HG03378 (cell line): ENCODE measurements around the gene NR6A1.

Source experiments
- ATAC-seq: cut with Tn5 transposase; IDR thresholded peaks from one replicate; pipeline ENCODE4 v1.9.1; 2021; ENCODE audit warnings: mild to moderate bottlenecking, moderate library complexity; ENCODE audit not compliant: unreplicated experiment

The NR6A1 gene

DNA sequence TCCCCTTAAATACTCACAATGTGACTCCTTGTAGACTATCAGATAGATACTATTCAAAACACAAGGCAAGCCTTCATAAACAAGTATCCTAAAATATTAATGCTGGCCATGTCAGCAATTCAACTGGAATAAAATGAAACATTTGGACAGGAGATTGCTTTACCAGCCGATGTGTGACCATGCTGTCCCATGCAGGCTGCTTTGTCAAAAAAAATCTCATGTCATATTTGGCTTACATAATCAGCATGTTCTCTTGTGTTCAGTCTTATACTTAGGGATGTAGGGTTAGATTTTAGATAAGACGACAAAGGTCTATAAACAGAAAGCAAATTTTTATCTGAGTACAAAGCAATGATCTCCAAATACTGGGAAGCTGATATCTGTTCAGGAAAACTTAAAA lies 108.5 kb downstream of the NR6A1 start:
- ATAC-seq = no peak

DNA sequence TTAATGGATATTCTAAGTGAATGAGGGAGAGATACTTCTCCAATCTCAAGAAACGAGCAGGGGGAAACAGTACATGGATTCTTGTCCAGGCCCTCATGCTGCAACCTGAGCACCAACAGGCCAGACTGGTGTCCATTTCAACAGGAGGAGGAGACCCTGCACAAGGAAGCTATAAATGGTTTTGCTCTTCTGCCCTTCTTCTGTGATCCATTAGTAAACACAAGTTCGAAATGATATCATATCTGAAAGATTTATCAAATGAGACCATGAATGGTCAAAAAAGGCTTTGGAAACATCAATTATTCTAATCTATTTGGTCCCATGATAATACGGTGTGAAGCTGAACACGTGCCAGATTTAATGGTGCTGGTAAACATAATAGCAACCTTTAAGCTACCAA lies 109.8 kb downstream of the NR6A1 start:
- no peak for ATAC-seq

DNA sequence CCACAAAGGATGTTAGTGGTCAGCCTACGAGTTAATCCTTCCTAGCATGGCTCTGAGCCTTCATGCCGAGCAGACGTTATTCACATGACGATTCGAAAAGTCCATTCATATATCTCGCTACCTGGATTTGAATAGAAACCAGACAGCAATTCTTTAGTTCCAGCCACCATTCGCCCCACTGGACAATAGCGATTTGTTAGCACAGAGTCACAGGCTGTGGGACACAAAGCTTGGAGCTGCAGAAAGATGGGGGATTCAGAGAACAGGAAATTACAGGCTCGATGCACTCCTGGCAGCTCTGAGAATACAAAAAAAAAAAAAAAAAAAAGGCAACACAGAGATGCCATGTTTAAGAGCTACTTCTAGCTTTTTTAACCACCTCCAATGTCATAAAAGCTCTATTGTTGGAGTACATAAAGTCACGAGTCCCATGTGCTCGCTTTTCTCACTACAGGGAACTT lies 110.7 kb downstream of the NR6A1 start:
- no peak for ATAC-seq

DNA sequence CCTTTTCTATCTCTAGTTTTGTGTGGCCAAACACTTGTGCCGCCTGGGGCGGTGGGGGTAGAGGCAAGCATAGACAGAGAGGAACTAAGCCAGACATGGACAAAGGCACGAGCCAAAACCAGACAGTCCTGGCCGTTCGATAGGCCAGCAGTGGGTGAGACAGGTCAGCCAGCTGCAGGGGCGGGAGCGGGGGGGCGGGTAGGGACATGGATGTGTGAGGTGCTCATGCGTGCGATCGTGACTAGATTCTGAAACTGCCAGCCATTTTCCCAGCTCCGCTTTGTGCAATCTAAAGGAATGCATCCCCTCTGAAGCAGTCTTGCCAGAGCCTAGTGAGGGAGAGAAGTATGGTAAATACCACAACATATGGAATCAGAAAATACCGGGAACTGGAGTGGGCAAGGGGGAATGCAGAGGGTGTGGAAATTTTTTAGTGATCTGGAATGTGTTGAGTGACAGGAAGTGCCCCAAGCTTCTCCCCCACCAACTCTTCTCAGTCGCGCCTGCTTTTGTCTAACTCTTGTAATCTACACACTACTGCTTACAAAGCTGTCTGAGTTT lies 111.9 kb downstream of the NR6A1 start:
- peak; percentile 44 for ATAC-seq

DNA sequence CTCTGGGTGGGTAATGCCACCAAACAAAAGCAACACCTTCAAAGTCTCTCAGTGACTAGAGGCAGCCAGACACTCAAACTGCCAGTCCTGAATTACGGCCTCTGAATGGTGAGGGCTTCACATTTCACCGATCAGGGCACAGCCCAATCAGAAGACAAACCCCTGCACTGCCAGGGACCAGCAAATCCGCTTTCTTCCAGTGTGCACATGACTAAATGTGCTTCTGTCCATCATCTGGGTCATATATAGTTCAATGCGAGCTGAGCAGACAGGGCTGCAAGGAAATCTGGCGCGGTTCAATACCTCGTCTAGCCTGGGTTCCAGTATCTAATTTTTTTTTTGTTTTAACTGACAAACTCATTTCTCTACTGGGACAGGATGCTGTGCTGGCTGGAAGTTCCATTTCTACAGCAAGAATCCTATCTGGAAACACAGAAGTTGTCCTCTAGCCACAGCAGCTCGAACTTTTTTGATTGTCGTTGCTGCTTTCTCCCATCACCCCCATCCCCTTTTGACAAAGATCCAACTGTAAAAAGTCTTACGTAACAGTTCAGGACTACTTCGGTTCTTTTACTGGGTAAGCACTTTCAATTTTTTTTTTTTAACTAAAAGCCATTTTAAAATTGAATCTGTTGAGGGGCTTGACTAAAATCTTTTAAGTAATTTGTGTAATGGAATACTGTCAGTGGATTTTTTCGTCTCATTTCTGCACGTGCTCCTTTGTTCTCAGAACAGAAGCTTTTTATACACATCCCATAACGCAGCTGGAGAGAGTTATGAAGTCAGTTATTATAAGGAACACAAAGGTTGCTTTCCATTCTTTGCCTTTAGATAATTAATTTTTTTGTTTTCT lies 112.7 kb downstream of the NR6A1 start:
- ATAC-seq = peak; percentile 86

DNA sequence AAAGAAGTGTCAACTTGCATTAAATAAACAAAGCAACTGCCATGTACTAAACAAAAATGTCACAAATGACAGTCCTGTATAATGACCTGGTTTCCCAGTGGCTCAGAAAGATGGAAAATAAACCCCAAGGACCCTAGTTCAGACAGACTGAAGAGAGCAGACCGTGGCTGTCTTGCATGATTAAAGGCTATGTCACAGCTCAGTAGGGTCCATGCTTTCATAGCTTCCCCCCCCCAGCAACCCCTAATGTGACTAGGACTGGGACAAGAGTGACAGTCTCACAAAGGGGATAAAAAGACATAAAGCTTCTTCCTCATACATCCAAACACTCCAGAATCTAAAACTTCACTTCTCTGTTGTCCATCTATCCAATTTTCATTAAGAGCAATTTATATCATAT lies 113.6 kb downstream of the NR6A1 start:
- no peak for ATAC-seq

DNA sequence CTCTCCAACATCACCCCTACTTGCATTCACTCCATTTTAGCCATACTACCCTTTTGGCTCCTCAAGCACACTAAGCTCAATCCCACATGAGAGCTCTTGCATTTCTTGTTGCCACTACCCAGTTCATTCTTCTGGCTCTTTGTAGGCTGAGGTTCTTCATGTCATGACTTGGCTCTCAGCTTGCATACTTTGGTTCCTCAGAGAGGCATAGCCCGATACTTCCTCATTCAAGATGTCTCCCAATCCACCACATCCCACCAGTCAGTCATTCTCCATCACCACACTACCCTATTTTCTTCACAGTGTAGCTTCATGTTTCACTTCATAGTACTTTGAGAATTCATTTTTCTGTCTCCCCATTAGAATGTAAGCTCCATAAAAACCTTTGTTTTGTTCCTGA lies 116.7 kb downstream of the NR6A1 start:
- no peak for ATAC-seq

DNA sequence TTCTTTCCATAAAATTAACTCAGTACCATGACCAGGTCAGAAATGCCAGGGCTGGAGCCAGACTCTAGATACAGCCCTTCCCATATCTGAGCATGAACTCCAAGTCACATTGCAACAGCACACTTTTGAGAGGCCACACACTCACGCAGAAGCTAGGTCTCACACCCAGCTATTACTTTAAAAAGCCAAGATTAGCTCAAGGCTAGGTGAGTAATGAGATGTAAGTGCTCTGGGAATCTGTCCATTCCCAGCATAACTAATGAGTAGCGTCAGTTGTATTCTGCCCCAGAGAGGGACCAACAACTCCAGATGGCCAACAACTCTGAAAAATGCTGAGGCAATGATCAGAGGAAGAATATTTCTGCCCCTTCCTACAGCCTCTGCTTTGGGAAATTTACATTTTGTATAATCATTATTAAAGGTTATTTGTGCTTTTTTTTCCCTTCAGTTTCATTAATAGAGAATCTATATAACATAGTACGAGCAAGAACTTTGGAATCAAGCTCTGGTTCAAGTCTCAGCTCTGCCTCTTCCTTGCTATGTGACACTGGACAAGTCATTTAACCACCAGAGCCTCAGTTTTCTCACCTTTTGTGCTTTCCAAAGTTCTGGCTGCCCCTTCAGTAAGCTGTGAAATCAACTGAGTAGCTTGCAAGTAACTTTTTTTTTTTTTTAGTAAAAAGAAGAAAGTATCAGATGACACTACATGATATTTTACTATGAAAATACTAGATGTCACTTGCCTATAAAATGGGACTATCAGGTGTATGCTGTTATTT lies 118.3 kb downstream of the NR6A1 start:
- ATAC-seq = no peak

DNA sequence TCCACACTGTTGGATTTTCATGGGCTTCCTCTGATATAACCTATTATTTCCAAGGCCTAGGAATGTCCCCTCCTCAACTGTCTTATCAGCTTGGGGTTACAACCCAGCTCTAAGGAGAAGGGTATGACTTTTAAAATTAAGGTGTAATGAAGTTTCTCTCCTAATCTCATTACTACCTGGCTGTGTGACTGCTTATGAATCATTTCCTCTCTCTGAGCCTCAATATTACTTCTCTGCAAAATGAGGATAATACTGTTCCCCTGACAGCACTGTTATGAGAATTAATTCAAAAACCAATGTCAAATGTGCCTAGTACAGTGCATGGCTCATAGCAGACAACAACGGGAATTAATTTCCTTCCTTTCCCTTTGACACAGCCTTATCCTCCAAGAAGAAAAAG lies 118.9 kb downstream of the NR6A1 start:
- no peak for ATAC-seq

DNA sequence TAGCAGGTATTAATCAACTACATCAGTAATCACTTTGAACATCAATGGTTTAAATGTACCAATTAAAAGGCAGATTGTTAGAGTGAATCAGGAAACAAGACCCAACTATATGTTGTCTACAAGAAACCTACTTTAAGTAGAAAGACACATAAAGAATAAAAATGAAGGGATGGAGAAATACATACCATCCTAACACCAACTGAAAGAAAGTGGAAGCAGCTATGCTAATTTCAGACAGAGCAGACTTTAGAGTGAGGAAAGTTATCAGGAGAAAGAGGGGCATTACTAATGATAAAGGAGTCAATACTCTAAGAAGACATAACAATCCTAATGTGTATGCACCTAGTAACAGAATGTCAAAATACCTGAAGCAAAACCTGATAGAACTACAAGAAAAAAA lies 125.8 kb downstream of the NR6A1 start:
- no peak for ATAC-seq

DNA sequence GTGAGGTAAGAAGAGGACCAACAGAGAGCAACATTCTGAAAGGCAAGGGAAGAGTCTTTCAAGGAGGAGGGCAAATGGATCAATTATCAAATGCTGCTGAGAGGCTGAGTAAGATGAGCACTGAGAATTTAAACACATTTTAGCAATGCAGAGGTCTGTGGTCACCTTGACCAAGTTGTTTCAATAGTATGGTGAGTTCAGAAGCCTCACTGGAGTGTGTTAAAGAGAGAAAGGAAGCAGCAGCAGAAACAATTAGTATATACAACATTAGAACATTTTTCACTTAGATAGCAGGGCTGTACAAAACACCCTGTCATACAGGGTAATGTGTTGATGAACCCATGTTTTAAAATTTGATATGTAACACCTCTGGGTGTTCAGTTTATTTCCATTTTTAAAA lies 131.5 kb downstream of the NR6A1 start:
- ATAC-seq = no peak

DNA sequence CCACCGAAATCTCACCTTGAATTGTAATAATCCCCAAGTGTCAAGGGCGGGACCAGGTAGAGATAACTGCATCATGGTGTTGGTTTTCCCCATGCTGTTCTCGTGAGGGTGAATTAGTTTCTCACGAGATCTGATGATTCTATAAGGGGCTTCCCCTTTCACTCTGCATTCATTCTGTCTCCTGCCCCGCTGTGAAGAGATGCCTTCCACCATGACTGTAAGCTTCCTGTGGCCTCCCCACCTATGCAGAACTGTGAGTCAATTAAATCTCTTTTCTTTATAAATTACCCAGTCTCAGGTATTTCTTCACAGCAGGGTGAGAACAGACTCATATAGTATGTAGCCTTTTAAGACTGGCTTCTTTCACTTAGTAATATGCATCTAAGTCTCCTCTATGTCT lies 135.8 kb downstream of the NR6A1 start:
- ATAC-seq = no peak

DNA sequence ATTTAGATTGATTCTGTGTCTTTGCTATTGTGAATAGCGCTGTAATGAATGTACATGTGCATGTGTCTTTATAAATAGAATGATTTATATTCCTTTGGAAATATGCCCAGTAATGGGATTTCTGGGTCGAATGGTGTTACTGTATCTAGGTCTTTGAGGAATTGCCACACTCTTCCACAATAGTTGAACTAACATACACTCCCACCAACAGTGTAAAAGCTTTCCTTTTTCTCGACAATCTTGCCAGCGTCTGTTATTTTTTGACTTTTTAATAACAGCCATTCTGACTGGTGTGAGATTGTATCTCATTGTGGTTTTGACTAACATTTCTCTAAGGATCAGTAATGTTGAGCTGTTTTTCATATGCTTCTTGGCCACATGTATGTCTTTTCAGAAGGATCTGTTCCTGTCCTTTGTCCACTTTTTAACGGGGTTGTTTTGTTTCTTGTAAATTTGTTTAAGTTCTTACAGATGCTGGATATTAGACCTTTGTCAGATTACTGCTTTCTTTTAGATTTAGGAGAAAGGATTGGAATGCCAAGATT lies 139.0 kb downstream of the NR6A1 start:
- no peak for ATAC-seq

DNA sequence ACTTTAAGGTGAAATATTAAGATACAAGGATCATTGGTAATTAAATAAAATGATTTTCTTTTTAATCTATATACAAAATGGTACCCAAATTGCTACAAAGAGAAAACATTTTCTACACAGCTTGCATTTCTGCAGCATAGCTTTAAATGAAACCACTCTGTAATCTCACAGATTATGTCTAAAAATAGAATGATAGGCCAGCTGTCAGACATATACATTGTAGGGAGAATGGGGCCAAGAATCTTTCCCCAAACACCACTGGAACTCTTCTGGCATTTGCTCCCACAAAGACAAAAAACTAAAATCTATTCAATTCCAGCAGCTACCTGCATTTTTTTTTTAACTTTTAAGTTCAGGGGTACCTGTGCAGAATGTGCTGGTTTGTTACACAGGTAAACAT lies 139.8 kb downstream of the NR6A1 start:
- ATAC-seq = no peak

DNA sequence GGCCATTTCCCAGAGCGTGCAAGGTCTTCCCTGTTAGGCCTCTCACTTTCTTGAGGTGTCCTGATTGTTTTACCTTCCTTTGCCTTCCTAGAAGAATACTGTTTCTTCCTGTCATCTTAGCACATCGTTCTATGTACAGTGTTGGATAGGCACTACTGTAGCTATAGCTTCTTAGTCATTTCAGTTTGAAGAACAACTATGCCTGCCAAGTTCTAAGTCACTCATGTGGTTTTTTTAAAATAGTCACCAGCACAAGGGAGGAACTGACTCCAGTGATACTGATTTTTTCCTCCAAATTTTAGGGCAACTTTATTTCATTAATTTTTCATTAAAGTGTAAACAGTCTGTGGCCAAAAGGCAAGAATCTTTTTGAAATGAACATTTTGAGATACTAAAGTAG lies 141.5 kb downstream of the NR6A1 start:
- ATAC-seq = no peak

DNA sequence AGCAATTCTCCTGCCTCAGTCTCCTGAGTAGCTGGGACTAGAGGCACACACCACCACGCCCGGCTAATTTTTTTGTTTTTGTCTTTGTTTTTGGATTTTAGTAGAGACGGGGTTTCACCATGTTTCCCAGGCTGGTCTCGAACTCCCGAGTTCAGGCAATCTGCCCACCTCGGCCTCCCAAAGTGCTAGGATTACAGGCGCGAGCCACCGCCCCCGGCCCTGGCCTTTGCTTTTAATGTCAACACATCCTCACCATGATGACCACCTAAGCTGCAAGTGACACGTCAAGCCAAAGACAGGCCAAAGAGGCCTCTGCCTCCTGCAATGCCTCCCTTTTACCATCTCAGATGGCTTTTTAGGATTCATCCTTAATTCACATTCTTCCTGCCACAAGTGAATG lies 142.4 kb downstream of the NR6A1 start:
- no peak for ATAC-seq

DNA sequence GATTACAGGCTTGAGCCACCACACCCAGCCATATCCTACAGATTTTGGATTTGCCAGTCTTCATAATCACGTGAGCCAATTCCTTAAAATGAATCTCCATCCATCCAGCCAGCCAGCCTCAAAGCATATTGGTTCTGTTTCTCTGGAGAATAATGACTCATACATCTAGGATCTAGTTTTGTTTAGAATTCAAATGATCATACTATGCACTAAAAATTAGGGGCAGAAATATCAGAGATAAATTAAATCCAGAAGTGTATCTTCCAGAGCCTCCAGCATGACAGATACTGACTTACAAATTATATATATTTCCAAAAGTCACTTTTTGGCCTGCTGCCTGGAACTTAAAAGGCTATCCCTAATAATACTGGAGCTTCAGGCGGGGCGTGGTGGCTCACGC lies 144.8 kb downstream of the NR6A1 start:
- no peak for ATAC-seq

DNA sequence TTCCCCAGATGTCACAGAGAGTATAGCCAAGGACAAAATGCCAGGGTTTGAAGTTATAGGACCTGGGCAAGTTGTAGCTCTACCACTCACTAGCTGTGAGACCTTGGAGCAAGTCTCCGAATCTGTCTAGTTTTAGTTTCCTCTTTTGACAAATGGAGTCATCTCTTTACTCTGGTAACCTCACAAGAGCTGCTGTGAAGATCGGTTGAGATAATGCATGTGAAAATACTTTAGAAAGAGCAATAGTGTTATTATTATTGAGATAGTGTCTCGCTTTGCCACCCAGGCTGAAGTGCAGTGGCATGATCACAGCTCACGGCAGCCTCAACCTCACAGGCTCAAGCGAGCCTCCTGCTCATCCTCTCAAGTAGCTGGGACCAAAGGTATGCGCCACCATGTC lies 146.0 kb downstream of the NR6A1 start:
- no peak for ATAC-seq

DNA sequence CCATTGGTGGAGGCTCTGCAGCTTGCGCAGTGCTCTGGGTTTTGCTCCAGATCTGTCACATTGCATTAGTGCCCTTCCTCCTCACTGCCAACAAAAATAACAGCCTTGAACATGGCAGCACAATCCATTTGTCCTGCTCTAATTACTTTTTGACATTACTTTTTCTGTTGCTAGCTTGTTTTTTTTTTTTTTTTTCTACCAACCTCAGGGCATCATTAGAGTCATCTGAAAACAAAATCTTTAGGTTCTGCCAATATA lies 146.4 kb downstream of the NR6A1 start:
- no peak for ATAC-seq

DNA sequence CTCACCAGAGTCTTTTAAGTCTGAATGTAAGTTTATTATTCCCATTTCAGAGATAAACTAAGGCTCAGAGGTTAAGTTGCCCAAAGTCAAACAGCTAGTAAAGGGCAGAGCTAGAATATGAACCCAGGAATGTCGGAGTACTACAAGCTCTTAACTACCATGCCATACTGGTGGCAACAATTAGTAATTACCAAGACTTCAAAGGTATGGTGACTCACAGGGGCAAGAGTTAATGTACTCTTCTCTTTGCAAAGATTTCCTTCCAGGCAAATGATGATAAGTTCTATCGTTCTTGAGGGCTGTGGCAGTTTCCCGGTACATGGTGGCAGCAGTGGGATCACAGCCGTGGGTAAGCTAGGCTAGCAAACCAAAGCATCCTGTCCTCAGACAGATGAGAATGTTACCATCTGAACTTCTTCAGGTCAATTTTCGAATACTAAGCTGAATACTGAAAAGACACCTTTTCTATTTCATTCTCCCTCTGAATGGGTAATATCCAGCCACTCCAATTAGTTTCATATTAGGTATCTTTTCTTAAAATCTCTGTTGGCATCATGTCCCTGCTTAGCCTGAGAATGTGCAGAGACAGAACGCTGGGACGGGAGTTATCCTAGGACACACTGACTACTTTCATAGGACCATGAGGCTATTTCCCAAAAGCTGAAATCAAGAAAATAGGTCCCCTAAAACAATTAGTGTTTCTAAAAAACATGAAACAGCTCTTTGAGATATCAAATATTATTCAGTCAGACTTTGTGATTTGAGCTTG lies 147.0 kb downstream of the NR6A1 start:
- ATAC-seq = no peak

DNA sequence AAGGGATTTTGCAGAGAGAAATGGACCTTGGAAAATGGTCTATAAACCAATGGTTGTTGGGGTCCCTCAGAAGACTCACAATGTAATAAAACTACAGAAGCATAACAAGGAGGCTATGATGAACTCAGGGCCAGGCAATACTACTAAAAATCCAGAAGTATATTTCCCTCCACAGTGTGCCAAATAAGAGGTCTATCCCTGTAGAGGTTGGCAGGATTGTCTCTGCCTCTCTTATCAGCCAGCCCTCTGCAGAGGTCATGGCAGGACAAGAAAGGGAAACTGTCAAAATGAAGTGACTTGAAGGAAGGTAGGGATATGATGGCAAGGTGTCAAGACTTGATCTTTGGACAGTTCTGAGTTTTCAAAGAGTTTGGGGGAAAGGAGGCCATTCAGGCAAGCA lies 148.2 kb downstream of the NR6A1 start:
- no peak for ATAC-seq
